Suprapubic skin (tissue), 4 donors: ENCODE data around the gene PEX7.
"Not testable (repeated sequence)": the region's sequence is repeated elsewhere in the genome, so short reads cannot be mapped to it uniquely, and the experiment has no call there.

Source experiments
- EP300 ChIP-seq: sonication (generic); formaldehyde crosslinking; IDR thresholded peaks from one replicate; pipeline ENCODE4 v1.6.1; 2017; ENCODE audit warnings: antibody characterized with exemption
- POLR2A ChIP-seq, 2 donors: fragments of 450-650 bp; IDR thresholded peaks; one replicate each; pipeline ENCODE4 v1.6.1; 2017; ENCODE audit warnings: antibody characterized with exemption in 2 of 2, mild to moderate bottlenecking in 2 of 2, moderate library complexity in 2 of 2
- POLR2AphosphoS5 ChIP-seq, 3 donors: sonication (generic); formaldehyde crosslinking; IDR thresholded peaks; one replicate each; pipeline ENCODE4 v1.6.1; 2017; ENCODE audit warnings: antibody characterized with exemption in 3 of 3
- TF ChIP-seq, protein P1 (sequence below), 2 donors: fragments of 200-600 bp in 1 of 2; fragments of 450-650 bp in 1 of 2; sonication (generic) in 1 of 2; IDR thresholded peaks; one replicate each; pipeline ENCODE4 v1.5.1; 2016 to 2019; ENCODE audit warnings: antibody characterized with exemption in 2 of 2, mild to moderate bottlenecking in 1 of 2, moderate library complexity in 1 of 2

DNA sequence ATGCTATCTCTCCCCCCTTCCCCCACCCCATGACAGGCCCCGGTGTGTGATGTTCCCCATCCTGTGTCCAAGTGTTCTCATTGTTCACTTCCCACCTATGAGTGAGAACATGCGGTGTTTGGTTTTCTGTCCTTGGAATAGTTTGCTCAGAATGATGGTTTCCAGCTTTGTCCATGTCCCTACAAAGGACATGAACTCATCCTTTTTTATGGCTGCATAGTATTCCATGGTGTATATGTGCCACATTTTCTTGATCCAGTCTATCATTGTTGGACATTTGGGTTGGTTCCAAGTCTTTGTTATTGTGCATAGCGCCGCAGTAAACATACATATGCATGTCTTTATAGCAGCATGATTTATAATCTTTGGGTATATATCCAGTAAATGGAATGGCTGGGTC, 24.1 kb downstream of the PEX7 start:
- TF ChIP-seq, protein P1, sequence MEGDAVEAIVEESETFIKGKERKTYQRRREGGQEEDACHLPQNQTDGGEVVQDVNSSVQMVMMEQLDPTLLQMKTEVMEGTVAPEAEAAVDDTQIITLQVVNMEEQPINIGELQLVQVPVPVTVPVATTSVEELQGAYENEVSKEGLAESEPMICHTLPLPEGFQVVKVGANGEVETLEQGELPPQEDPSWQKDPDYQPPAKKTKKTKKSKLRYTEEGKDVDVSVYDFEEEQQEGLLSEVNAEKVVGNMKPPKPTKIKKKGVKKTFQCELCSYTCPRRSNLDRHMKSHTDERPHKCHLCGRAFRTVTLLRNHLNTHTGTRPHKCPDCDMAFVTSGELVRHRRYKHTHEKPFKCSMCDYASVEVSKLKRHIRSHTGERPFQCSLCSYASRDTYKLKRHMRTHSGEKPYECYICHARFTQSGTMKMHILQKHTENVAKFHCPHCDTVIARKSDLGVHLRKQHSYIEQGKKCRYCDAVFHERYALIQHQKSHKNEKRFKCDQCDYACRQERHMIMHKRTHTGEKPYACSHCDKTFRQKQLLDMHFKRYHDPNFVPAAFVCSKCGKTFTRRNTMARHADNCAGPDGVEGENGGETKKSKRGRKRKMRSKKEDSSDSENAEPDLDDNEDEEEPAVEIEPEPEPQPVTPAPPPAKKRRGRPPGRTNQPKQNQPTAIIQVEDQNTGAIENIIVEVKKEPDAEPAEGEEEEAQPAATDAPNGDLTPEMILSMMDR (IDR thresholded peaks at IDR 0.05): not testable (repeated sequence)
- not testable (repeated sequence) for TF ChIP-seq EP300; POLR2A (IDR thresholded peaks at IDR 0.05); POLR2AphosphoS5 (IDR thresholded peaks at IDR 0.05)
